DMS79 treated with DMSO at 0.1 percent for 48 hours (cell line): Measurements from ENCODE around the gene ZCCHC9.
"Not testable (repeated sequence)": the region's sequence is repeated elsewhere in the genome, so short reads cannot be mapped to it uniquely, and the experiment has no call there.

Experiments
- DNase-seq: peaks from one replicate; lab custom pipeline; 2025; lab: John Stamatoyannopoulos, UW

Gene ZCCHC9, protein sequence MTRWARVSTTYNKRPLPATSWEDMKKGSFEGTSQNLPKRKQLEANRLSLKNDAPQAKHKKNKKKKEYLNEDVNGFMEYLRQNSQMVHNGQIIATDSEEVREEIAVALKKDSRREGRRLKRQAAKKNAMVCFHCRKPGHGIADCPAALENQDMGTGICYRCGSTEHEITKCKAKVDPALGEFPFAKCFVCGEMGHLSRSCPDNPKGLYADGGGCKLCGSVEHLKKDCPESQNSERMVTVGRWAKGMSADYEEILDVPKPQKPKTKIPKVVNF

DNA sequence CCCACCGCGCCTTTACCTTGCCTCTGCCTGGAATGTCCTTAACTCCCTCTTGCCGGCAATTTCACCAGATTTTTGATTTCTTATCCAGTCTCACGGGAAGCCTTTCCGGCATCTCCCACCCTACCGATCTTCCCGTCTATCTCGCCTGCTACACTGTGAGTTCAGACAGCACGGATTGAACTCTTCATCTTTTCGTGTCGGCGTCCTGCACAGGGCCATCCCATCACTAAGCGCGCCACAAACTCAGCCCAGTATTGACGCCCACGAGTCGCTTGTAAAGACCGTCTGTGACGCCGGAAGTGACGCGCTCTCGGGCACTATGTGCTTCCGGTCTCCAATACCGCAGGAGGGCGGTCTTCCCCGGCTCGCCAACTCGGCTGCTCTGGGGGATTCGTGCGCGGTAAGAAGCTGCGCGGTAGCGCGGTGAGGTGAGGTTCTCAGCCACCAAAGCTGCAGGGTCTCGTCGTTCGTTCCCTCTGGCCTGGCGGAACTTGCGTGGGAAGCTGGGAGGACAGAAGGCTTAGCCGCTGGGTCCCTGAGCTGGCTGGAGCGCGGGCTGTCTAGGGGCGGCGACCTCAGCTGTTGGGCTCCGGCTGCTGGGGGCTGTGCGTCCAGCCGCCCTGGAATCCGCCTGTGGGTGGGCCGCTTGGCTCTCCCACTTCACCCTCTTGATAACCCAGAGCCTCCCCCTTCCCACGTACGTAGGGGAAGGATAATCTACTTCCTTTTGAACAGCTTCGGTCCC is at the start of gene ZCCHC9:
Gene ZCCHC9 (plus strand): TSS at position 317 of the 745 bp plus-strand sequence. CDS start 3,171 bp downstream, outside the sequence.
- DNase-seq, result peak; percentile 80

DNA sequence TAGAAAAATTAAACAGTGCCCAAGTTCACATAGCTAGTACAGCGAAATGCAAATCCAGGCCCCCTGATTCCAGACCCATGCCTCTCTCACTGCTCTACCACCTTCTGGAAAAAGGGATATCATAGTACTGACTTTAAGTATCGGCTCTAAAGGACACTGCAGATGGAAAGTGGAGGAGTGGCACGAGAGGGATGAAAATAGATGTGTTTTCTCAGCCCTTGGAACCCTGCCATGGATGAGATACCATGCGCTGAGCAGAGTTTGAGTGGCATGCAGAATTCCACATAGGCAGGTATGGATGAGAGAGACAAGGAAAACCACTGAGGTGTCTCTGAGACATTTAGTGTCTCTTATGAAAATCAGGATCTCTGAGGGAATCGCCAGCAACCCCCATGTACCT is 49.5 kb upstream of the ZCCHC9 start:
- DNase-seq, result no peak

DNA sequence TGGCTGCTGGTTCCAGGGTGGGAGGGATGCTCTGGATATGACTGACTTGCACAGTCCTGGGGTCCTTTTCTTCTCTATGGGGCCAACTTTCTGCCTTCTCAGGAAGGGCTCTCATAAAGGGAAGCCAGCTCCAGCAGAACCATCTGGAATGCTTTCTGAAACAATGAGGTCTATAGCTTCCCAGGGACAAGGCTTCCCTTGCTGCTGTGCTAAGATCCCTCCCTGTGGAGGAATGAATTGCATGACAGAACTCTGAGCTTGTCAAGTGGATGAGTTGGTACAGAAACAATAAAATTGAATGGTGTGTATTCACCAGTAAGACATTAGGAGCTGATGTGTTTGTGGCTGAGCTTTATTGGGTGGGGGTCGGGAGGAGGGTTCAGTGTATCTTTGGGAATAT is 48.5 kb upstream of the ZCCHC9 start:
- no peak for DNase-seq

DNA sequence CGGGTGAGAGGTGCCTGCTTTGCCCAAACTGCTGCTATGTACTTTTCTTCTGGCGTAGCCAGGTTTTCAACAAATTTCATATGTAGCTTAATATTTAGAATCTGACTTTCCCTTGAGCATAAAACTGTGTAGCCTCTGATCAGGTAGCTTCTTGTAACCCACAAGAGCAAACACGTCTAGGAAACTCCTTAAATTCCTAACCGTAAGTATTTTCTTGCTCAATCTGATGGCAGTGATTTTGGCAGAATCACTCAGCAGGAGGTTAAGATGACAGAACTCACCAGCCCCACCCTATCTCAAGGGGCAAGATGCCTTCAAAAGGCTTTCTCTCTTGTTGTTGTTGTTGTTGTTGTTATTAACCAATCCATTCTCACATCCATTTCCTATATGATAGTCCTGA is 47.5 kb upstream of the ZCCHC9 start:
- no peak for DNase-seq

DNA sequence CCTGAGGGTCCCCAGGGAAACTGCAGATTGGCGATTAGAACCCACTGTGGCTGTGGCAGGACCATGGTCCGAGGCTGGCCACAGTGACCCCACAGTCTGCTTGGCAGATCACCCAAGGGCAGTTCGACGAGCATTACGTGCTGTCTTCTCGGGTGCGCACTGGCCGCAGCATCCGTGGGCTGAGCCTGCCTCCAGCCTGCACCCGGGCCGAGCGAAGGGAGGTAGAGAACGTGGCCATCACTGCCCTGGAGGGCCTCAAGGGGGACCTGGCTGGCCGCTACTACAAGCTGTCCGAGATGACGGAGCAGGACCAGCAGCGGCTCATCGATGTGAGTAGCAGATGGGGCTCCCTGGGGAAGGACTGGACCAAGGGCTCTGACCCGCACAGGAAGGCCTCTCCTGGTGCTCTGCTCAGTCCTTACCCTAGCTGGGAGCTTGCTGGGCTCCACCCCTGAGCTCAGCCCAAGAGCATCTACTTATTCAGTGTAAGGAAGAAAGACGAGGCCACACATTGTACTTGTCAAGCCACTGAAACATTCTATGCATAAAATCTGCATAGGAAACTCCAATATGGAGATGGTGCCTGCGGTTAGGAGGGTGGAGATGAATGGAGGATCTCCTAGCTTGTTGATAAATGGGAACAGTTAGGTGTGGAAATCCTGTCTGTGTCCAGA is 46.4 kb upstream of the ZCCHC9 start:
- DNase-seq, result no peak

DNA sequence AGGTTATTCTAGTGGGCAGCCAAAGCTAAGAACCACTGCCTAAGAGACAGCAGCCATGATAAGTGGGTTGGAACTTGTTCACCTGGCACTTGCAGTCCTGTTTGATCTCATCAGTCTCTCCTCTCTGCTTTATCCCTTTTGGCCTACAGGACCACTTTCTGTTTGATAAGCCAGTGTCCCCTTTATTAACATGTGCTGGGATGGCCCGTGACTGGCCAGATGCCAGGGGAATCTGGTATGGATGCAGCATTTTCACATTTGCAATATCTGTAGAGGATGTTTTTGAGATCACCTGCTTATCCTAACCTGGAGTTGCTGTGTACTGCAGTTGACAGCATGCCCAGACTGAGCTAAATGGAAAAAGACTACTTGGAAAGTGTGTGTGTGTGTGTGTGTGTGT is 44.6 kb upstream of the ZCCHC9 start:
- DNase-seq, result no peak

DNA sequence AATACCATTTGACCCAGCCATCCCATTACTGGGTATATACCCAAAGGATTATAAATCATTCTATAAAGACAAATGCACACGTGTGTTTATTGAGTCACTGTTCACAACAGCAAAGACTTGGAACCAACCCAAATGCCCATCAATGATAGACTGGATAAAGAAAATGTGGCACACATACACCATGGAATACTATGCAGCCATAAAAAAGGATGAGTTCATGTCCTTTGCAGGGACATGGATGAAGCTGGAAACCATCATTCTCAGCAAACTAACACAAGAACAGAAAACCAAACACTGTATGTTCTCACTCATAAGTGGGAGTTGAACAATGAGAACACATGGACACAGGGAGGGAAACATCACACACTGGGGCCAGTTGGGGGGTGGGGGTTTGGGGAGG is 38.6 kb upstream of the ZCCHC9 start:
- DNase-seq, result not testable (repeated sequence)

DNA sequence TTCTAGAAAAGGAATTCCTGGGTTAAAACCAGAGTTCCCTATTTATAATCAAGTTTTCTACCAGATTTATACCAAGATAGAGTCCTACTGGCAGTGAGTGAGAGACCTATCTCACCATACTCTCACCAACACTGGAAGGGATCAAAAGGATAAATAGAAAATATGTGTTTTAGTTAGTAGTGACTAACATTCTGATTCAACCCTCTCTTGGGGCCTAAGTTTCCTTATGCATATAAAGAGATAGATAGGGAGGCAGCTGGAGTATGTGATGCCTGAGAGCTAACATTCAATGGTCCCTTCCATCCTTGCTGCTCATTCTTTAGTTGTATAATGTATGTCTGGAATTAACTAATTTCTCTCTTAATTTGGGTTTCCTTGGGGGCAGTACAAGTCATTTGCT is 36.3 kb upstream of the ZCCHC9 start:
- DNase-seq, result no peak

DNA sequence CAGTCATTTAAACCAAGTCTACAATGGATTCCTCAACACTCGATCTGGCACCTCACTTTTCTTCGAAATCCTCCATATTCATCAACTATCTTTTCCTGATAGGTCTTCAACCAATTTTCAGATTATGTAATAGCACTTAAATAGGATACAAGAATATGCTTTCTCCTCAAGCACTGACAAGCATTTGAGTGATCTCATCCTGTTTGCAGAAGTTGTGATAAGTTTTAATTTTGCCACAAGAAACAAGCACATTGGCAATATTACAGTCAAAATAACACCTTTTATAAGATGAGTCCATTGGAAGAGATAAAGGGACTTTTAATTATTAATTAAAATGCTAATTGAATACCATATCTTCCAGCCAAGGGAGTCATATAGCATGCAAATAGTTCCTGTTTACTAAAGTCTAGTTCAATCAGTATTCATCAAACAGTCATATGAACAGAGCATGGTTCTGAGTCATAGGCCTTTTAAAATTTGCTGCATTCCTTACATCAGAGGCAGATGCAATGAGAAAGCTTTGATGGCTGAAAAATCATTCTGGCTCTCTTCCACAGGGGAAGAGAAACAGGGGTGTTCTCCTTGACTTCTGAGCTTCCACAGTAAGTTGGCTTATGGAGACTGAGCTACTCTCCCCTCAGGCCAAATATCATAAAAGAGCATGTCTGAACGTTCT is 32.7 kb upstream of the ZCCHC9 start:
- DNase-seq, result no peak

DNA sequence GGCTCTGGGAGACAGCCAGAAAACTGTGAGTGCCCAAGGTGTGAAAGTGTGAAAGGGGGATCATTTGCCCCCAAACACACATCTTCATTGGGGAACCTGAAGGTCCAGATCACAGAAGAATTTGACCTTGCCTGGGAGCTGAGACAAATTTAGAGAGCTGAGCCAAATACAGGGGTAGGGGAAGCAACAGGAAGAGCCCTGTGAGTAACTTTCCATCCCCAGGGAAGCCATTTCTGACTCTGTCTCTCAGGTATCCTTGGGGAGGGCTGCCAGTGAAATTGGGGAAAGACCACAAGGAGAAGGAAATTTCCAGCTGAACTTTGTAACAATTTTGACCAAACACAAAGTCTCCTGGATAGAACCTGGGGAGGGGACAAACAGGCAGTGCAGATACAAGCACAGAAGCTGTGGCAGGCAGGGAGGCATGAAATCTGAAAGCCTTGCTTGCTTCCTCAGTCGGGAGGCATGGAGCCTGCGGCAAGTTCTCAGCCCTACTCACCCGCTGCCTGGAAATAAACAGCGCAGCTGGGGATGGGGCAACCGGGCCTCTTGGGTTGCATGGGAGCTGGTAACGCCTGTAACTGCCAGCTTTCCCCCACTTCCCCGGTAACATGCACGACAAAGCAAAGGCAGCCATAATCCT is 31.5 kb upstream of the ZCCHC9 start:
- no peak for DNase-seq

DNA sequence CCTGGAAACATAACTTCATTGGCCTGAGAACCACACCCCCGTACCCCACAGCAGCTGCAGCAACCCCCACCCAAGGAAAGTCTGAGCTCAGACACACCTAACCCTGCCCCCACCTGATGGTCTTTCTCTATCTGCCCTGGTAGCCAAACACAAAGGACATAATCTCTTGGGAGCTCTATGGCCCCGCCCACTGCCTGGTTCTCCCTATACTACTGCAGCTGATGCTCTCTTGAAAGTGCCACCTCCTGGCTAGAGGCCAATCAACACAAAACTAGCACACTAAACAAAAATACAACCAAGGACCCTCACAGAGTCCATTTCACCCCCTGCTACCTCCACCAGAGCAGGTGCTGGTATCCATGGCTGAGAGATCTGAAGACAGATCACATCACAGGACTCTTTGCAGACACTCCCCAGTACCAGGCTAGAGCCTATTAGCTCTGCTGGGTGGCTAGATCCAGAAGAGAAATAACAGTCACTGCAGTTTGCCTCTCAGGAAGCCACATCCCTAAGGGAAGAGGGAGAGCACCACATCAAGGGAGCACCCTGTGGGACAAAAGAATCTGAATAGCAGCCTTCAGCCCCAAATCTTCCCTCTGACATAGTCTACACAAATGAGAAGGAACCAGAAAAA is 30.9 kb upstream of the ZCCHC9 start:
- DNase-seq, result not testable (repeated sequence)

DNA sequence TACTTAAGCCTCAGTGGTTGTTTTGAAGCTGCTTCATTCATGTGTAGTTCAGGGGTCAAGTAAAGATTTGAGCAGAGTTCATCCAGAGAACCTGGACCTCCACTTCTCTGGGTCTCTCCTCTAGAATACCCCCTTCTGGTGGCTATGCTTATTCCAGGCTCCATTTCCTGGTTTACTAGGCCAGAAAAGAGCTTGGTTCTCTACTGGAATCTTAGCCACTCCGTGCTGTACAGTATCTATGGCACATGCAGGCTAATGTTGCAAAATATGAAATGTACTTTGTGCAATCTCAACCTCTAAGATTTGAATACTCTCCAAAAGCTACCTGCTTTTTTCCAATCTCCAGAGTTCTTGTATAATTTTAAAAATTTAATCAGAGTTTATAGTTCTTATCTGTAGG is 17.4 kb upstream of the ZCCHC9 start:
- DNase-seq, result no peak

DNA sequence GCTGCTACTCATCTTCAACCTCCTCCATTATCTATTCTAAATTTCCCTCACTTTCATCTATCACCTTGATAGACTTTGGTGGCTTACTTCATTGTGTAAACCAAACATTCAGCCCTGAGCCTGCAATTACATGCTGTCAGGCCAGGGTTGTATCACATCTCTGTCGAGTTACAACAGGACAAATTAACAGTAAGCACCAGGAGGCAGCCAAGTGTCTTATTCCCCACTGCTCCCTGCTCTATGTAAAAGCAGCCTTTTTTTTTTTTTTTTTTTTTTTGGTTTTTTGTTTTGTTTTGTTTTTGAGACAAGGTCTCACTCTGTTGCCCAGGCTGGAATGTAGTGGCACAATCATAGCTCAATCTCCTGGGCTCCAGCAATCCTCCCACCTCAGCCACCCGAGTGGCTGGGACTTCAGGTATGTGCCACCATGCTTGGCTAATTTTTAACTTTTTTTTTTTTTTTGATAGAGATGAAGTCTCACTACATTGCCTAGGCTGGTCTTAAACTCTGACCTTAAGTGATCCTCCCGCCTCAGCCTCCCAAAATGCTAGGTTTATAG is 15.2 kb upstream of the ZCCHC9 start:
- no peak for DNase-seq

DNA sequence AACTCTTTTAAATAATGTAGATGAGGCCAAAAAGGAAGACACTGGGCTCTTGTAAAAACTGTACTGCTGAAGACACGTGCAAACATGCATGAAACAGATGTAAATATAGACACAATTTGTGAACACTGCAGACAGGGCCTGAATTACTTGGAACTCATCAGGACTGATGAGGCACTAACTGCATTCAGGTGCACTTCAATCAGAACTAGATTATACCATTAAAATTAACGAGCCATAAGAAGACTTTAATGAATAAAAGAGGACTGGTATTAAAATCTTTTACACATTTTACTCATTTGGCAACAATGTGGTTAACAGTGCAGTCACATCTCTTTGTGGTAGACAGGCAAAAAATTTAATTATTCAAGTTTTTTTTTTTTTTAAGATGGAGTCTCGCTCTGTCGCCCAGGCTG is 13.4 kb upstream of the ZCCHC9 start:
- peak; percentile 12 for DNase-seq

DNA sequence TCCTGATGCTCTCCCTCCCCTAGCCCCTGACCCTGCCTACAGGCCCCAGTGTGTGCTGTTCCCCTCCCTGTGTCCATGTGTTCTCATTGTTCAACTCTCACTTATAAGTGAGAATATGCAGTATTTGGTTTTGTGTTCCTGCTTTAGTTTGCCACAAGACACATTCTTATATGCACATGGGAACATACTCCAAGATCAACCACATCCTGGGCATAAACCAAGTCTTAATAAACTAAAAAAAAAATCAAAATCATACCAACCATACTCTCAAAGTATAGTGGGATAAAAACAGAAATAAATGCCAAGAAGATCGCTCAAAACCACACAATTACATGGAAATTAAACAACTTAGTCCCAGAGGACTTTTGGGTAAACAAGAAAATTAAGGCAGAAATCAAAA is 11.2 kb upstream of the ZCCHC9 start:
- DNase-seq, result no peak

DNA sequence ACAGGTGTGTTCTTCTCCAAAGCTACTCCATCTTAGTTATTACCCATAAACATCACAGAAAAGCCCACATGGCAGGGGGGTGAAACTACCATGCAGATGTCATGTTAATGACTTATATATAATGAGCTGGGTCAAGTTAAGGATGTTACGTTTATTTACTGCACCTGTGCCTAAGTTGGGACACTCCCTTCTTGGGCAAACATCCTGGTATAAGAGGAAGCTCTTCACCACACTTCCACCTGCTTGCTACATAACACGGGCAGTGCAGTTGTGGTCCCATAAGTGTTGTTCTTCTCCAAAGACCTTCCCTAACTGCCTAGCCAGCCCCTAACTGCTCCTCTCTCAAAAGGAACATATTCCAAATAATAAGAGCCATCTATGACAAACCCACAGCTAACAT is 9.3 kb upstream of the ZCCHC9 start:
- DNase-seq, result no peak

DNA sequence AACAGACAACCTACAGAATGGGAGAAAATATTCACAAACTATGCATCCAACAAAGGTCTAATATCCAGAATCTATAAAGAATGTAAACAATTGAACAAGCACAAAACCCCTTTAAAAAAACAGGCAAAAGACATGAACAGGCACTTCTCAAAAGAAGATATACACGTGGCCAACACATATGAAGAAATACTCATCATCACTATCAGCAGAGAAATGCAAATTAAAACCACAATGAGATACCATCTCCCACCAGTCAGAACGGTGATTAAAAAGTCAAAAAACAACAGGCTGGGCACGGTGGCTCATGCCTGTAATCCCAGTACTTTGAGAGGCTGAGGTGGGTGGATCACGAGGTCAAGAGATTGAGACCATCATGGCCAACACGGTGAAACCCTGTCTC is 7.4 kb upstream of the ZCCHC9 start:
- DNase-seq, result not testable (repeated sequence)

DNA sequence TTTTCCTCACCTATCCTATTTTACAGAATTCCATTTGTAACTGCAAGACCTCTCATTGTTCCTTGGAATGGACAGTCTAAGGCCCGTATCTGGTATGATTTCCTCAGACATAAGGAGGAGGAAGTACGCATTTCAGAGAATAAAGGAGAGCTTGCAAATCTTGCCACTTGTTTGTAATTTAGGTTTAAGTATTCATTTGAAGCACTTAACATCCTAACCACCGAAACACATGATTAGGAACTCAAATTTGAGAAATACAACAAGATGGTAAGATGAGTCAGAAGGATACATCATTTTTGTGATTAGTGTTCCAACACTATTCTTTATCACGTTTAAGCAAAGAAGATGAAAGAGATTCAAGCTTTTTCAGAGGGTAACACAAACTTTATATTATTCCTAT is 3.9 kb upstream of the ZCCHC9 start:
- no peak for DNase-seq

DNA sequence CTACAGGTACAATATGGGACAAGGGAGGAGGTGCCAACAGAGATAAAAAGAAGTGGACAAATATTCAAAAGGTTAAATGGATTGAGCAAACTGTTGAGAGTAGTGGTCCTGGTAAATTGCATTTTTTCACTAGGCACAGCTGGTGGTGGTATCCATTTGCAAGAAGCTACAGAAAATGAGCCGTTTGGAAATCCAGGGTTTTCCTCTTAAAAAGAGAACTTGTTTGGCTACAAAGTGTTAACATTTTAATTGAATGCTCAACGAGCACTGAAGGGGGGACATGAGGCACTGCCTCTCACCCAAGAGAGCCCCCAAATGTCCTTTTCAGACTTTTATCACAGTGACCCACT is 491 bp upstream of the ZCCHC9 start:
- DNase-seq, result no peak

DNA sequence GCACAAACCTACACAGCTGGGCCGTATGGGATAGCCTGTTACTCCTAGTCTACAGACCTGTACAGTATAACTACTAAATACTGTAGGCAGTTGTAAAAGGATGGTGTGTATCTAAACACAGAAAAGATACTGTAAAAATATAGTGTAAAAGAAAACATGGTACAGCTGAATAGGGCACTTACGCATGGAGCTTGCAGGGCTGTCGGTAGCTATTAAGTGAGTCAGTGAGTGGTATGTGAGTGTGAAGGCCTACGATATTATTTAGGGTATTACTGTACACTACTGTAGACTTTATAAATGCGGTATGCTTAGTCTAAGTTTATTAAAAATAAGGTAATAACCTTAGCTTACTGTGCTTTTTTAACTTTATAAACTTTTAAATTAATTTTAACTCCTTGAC is 1.2 kb downstream of the ZCCHC9 start:
- DNase-seq, result no peak

DNA sequence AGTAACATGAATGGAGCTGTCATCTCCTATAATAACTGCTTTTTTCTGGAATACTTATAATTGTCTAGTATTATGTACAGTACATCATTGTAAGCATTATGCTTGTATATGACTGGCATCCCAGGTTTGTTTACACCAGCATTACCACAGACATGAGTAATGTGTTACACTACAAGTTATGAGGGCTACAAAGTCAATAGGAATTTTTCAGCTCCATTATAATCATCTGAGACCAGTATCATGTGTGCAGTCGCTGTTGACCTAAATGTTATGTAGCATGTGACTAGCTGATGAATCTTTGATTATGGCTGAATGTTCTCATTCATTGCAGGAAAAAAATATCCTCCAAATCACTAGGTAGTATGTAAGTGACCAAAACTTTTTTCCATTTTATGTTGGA is 2.2 kb downstream of the ZCCHC9 start:
- DNase-seq, result no peak
